HG03060 (cell line): ENCODE measurements around the gene OR2H2.

Experiments used
- ATAC-seq: cut with Tn5 transposase; IDR thresholded peaks from one replicate; pipeline ENCODE4 v1.9.1; 2021; ENCODE audit warnings: low read depth, moderate number of reproducible peaks; ENCODE audit not compliant: unreplicated experiment

The OR2H2 gene

DNA sequence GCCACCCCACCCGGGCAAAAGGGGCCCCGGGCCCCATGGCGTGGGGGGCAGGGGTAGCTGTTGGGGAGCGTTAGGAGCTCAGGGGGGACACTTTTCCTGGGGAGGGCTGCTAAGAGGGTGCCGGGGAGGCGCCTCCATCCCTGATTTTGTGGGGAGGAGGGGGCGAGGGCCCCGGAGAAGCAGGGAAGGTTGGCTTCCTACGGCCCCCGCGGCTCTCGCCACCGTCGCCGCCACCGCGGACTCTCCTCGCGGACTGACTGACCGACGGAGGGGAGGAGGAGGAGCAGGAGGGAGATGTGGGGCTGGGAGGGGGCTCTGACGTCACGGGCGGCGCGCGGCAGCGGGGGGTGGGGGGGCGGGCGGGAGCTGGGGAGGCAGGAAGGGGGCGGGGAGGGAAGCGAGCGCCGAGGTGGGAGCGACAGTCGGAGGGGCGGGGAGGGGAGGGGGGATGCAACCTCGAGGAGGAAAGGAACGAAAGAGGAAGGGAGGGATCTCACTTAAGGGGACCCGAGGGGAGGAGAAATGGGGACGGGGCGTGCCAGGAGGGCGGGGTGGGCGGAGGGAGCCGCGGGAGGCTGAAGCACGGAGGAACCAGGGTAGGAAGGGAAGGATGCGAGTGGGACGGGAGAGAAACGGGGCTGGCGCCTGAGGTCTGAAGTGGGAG lies 43.0 kb downstream of the OR2H2 start:
- ATAC-seq, result no peak

DNA sequence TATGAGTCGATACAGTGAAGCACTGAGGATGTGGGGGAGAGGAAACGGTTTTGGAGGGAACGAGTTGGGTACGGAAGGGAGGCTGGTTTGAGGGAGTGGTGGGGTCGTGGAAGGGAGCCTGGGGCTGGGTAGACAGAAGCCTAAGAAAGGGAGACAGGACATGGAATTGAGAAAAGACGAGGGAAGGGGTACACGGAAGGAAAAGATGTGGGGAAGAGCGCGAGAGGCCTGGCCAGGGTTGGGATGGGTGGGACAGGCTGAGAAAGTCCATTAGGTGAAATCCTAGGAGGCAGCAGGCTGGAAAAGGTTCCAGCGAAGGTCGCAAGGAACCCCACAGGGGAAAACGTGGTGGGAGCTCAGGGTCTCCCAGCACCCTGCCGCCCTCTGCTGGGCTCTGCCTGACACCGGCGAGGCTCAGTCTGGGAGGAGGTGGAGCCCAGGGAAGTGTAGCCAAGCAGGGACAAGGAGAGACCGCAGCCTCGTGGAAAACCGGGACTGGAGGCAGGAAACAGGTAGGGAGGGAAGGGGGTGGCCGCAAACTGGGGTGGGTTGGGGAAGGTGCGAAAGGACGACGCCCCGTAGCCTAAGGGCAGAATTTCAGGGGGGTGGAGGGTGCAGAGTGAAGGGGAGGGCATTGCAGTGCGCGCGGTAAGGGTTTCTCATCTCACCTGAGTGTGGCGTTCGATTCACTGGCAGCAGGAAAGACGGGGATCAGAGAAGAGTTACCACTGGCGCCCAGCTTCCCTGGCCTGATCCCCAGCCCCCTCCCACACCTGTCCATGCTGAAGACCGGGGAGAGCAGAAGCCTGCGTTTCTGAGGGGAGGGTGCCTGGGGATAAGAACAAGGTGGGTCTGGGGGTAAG lies 43.7 kb downstream of the OR2H2 start:
- ATAC-seq, result no peak

DNA sequence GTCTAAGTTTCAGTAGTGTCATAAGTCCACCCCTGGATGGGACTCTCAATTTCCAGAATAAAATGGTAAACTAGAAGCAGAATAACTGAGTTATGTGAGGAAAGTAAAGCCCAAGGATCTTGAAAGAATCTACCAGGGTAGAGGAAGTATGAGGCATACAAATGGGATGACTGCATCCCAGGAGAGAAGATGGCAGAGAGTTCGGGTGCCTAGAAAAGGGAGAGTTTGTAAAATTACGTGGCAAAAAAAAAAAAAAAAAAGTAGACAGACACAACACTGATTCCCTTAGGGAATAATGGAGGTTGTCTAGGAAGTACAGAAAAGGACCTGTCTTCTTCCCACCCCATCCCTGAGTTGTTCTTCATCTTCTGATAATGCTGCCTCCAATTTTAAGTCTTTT lies 44.6 kb downstream of the OR2H2 start:
- ATAC-seq, result no peak

DNA sequence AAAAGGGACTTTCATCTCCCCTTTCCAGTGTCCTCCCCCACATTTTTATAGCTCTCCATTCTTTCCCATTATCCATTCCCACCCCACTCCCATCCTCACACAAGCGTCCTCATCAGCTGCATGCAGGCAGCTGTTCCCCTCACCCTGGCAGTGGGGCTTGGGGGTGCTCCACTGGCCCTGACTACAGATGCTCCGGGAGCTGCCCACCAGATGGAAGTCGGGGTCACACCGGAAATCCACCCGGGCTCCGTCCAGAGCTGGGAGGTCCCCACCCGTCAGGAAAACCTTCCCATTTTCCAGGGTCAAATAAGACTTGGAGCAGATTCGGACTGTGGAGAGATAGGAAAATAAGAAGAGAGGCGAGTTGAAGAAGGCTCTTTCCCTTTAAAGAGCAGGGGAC lies 45.4 kb downstream of the OR2H2 start:
- no peak for ATAC-seq

DNA sequence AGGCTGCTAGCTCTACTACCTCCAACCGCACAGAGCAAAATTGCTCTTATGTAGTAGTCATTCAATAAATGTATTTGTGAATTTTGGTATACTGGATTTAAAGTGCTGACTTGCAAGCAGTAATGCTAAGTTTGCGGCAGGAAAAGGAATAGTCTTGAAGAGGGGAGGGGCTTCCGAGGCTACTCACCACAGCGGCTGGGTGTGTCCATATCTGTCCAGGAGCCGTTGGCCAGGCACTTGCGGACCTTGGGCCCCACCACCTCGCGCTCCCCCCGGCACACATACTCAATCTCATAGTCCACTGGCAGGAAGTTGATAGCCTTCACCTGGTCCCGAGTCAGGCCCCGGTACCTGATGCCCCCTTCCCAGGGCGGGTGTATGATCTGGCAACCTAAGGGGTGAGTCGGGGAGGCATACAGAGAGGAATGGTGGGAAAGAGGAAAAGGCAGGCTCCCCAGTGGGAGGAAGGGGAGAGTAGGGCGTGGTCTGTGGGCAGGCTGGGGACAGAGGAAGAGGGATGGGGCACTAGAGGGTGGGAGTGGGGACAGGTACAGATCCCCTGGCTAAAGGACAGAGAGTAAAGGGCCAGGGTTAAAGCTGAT lies 46.4 kb downstream of the OR2H2 start:
- ATAC-seq, result no peak

DNA sequence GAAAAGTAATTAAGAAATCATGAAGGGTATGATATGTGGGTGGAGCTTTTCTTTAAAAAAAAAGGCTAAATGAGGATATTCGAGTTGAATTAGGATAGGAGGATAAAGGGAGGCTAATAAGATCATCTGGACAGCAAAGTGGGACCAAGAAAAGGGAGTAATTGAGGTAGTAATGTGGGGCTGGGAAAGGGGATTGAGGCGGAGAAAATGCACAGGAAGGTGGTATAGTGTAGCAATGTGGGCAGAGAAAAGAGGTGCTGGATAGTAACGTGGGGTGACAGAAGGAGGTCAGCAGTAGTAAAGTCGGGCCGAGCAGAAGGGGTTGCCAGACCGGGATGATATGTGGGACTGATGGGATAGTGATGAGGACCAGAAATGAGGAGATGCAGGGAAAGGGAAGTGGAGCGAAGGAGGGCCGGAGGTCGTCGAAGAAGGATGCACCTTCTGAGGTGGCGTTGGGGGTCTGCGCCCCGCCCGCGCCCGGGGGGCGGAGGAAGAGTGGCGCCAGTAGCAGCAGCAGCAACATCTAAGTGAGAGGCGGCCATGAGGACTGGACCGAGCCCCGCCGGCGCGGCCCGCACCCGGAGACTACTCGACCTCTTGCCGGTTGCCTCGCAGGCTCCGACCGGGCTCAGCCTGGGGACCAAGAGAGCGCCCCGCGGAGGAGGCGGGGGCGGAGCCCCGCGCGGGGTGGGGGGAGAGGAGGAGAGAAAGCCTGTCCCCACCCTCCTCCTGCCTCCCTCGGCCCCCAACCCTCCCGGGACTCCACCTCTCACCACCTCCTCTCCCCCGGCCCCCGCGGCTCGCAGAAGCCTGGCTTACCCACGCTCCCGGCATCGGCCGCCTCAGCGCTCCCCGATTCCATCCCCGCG lies 47.2 kb downstream of the OR2H2 start:
- no peak for ATAC-seq

DNA sequence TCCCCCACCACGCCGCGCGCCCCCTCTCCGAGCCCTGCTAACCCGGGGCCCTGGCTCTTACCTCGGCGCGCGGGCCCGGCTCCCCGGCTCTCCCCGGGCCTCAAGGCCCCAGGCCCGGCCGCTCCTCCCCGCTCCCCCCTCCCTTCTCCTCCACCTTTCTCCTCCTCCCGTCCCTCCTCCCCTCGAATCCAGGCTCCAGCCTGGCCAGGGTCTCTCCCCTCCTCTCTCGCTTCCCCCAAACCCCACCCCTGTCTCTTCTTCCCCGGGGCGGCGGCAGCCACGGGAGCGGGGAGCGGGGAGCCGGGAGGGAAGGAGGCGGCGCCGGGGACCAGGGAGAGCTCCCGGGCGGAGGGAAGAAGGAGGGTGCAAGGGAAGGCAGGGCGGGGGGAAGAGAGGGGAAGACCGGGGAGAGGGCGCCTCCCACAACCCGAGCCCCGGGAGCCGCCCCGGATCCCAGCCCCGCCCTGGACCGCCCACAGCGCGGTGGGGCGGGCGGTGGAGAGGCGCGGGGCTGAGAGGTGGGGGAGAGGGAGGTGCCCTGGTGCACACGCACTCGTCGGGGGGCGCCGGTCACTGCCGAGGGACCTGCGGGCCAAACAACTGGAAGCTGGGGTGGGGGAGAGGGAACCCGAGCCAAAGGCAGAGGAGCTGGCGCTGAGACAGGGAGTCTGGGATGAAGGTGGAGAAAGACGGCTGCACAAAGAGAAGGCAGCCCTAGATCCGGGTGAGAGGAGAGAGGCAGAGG lies 48.0 kb downstream of the OR2H2 start, which contains the start of gene GABBR1:
Gene GABBR1 (minus strand): TSS at position 395 of the 745 bp plus-strand sequence. CDS start 798 bp downstream, outside the sequence.
- ATAC-seq, result no peak

DNA sequence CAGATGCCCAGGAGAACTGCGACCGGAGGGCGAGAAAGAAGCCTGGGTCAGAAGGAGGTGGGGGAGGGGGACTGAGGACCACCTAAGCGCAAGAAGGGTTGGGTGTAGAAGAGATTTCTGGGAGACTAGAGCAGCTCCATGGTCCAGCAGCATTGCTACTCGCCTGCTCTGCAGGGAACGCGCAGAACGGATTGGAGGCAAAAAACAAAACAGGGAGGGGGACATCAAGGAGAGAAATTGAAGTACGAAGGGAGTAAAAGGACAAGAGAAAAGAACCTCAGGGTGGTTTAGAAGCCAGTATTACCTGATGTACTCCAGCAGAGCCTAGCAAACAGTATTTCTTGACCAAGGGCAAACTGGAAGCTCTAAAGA lies 48.6 kb downstream of the OR2H2 start:
- no peak for ATAC-seq

DNA sequence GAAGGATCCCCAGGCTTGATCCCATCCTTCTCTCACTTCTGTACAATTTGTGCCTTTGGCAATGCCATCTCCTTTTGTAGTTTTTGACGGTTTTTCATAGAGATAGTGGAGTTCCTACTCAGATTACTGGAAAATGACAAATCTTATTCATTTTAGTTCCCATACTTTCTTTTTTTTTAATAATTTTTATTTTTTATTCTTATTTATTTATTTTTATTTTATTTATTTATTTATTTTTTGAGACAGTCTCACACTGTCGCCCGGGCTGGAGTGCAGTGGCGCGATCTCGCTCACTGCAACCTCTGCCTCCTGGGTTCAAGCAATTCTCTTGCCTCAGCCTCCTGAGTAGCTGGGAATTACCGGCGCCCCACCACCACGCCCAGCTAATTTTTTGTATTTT lies 52.3 kb downstream of the OR2H2 start:
- ATAC-seq, result no peak
